Endothelial cell of umbilical vein (primary cell): Measurements from ENCODE around the gene LTBP1. TPM values are rescaled to one million over a fixed set of nuclear protein-coding genes. Genes with fewer than 3 reads are reported as not detected.

ENCODE experiments used
- BruUV-seq: library from RNA; stranded (reverse); fragments of 400-500 nt; replicated peaks from 2 replicates; lab custom pipeline; 2021; lab: Mats Ljungman, UMichigan
- CTCF ChIA-PET: fragments of 300-600, 350-600 bp; sonication (Branson Sonifier 250); formaldehyde crosslinking; loops from one replicate; lab custom pipeline; 2021; ENCODE audit warnings: antibody characterized with exemption, inconsistent platforms; lab: Charles Lee
- POLR2A ChIA-PET: fragments of 300-600, 350-600 bp; sonication (Branson Sonifier 250); formaldehyde crosslinking; loops from one replicate; lab custom pipeline; 2021; ENCODE audit warnings: antibody characterized with exemption, inconsistent platforms; lab: Charles Lee
- DNase-seq: peaks from one replicate; pipeline ENCODE4 v3.0.0-alpha.2; 2011; ENCODE audit warnings: low read depth, low spot score
- FAIRE-seq: peaks from 2 replicates; lab custom pipeline; 2011; peaks lifted over from hg19 to GRCh38; lab: Jason Lieb, UNC
- H2AFZ ChIP-seq: 2 replicates; pipeline ENCODE4 v1.6.0; 2012; ENCODE audit warnings: low read depth, low read length, control low read depth, inconsistent platforms
- H3K27ac ChIP-seq: 2 replicates; pipeline ENCODE4 v1.5.1; 2011; ENCODE audit warnings: low read depth, mild to moderate bottlenecking, control low read depth, low read length, moderate library complexity; ENCODE audit not compliant: insufficient read depth
- H3K27me3 ChIP-seq, 2 experiments: 2 replicates each; pipeline versions ENCODE4 v1.6.0 to v1.6.1; 2011; ENCODE audit warnings: low read length in 2 of 2, mixed read lengths in 1 of 2; ENCODE audit not compliant: control insufficient read depth in 2 of 2, insufficient read depth in 2 of 2
- H3K36me3 ChIP-seq, 2 experiments: 2 replicates in 1 of 2; 3 replicates in 1 of 2; pipeline ENCODE4 v1.5.1; 2011; ENCODE audit warnings: low read length in 2 of 2, mild to moderate bottlenecking in 1 of 2, moderate library complexity in 1 of 2; ENCODE audit not compliant: control insufficient read depth in 2 of 2, insufficient read depth in 2 of 2; ENCODE audit errors: extremely low read depth in 1 of 2
- H3K4me1 ChIP-seq: 3 replicates; pipeline ENCODE4 v1.5.1; 2011; ENCODE audit warnings: mild to moderate bottlenecking, low read length; ENCODE audit not compliant: control insufficient read depth, insufficient read depth; ENCODE audit errors: extremely low read depth
- H3K4me2 ChIP-seq: 2 replicates; pipeline ENCODE4 v1.6.1; 2011; ENCODE audit warnings: low read length, control low read depth, mixed read lengths; ENCODE audit not compliant: insufficient read depth
- H3K4me3 ChIP-seq, 3 experiments: fragments of 200-600 bp in 1 of 3; sonication (generic), shearing (Covaris generic) in 1 of 3; replicated peaks in 1 of 3; 2 replicates each; pipeline ENCODE4 v1.5.1; 2011 to 2016; ENCODE audit warnings: control low read depth in 3 of 3, low read length in 3 of 3, mild to moderate bottlenecking in 2 of 3, inconsistent platforms in 1 of 3, low read depth in 1 of 3, moderate library complexity in 1 of 3; ENCODE audit not compliant: insufficient read depth in 1 of 3
- H3K79me2 ChIP-seq: 2 replicates; pipeline ENCODE4 v1.6.0; 2012; ENCODE audit warnings: low read length, inconsistent platforms; ENCODE audit not compliant: control insufficient read depth, insufficient read depth
- H3K9ac ChIP-seq: replicated peaks from 2 replicates; pipeline ENCODE3; 2011; ENCODE audit warnings: low read length, control low read depth; ENCODE audit not compliant: insufficient read depth; ENCODE audit errors: extremely low read depth
- H3K9me1 ChIP-seq: replicated peaks from 3 replicates; pipeline ENCODE4 v1.6.0; 2011; ENCODE audit warnings: mild to moderate bottlenecking, low read length; ENCODE audit not compliant: control insufficient read depth, insufficient read depth; ENCODE audit errors: extremely low read depth
- H3K9me3 ChIP-seq: replicated peaks from 2 replicates; pipeline ENCODE4 v1.5.1; 2012; ENCODE audit warnings: low read length, inconsistent platforms; ENCODE audit not compliant: control insufficient read depth, insufficient read depth
- H4K20me1 ChIP-seq: replicated peaks from 2 replicates; pipeline ENCODE3; 2011; ENCODE audit warnings: mild to moderate bottlenecking, low read length; ENCODE audit not compliant: control insufficient read depth, insufficient read depth; ENCODE audit errors: extremely low read depth
- EZH2 ChIP-seq: IDR thresholded peaks from 2 replicates; pipeline ENCODE4 v1.6.1; 2012; ENCODE audit warnings: borderline replicate concordance, low read depth, mild to moderate bottlenecking, moderate library complexity, low read length, inconsistent platforms; ENCODE audit not compliant: severe bottlenecking
- FOS ChIP-seq: IDR thresholded peaks from 2 replicates; pipeline ENCODE4 v1.6.1; 2011; ENCODE audit warnings: mild to moderate bottlenecking, low read length, moderate library complexity, borderline replicate concordance; ENCODE audit not compliant: insufficient read depth
- GATA2 ChIP-seq: IDR thresholded peaks from 2 replicates; pipeline ENCODE4 v1.7.0; 2011; ENCODE audit warnings: low read depth, mild to moderate bottlenecking, moderate library complexity, mixed read lengths, low read length; ENCODE audit not compliant: insufficient read length, insufficient read depth
- JUN ChIP-seq: IDR thresholded peaks from 2 replicates; pipeline ENCODE4 v1.6.1; 2011; ENCODE audit warnings: borderline replicate concordance, low read depth; ENCODE audit not compliant: insufficient read length, insufficient read depth
- MYC ChIP-seq: IDR thresholded peaks from one replicate; pipeline ENCODE4 v1.6.1; 2011; ENCODE audit warnings: mild to moderate bottlenecking, low read depth, low read length
- POLR2A ChIP-seq: IDR thresholded peaks from 2 replicates; pipeline ENCODE4 v1.6.1; 2012; ENCODE audit warnings: low read depth, mild to moderate bottlenecking, control low read depth, low read length
- POLR2AphosphoS5 ChIP-seq: IDR thresholded peaks from 2 replicates; pipeline ENCODE4 v1.6.1; 2012; ENCODE audit warnings: low read depth, mild to moderate bottlenecking, control low read depth, low read length, moderate library complexity; ENCODE audit not compliant: insufficient read depth
- dilution Hi-C: fragments of 300-500 bp; cut with MboI; formaldehyde crosslinking; loops from one replicate; pipeline ENCODE4 v1.15.0; 2019; ENCODE audit warnings: low sequenced_read_pairs; ENCODE audit not compliant: extremely low pct_ligation_motif_present
- intact Hi-C: fragments of 100-400 bp; cut with micrococcal nuclease; formaldehyde crosslinking; loops from one replicate; pipeline ENCODE4 v1.10.0; 2022
- polyA plus RNA-seq, 4 experiments: library from polyadenylated mRNA; depleted of rRNA in 3 of 4; stranded (reverse) in 3 of 4; unstranded in 1 of 4; fragments of >200 nt; gene quantifications; 2 replicates each; pipeline versions ENCODE4 v1.2.1 to v1.2.3, GENCODE V29; 2011 to 2012; ENCODE audit warnings: missing spikeins in 1 of 4
- total RNA-seq: library from RNA; stranded (reverse); gene quantifications from 2 replicates; pipeline ENCODE4 v1.2.3, GENCODE V29; 2021
- TF ChIP-seq, protein P1 (sequence below): IDR thresholded peaks from 2 replicates; pipeline ENCODE4 v1.6.1; 2011; ENCODE audit not compliant: insufficient read depth, insufficient read length
- TF ChIP-seq, protein P2 (sequence below), 2 donors: IDR thresholded peaks; 1 replicate in 1 of 2; 2 replicates in 1 of 2; pipeline ENCODE4 v1.5.1; 2011; ENCODE audit warnings: low read length in 2 of 2, mild to moderate bottlenecking in 2 of 2, moderate library complexity in 2 of 2, control low read depth in 1 of 2, inconsistent platforms in 1 of 2, low read depth in 1 of 2; ENCODE audit not compliant: insufficient read depth in 1 of 2; ENCODE audit errors: extremely low read depth in 1 of 2

LTBP1 gene
- total and polyA plus RNA-seq, 2 donors (not counting 3 experiments of a cell fraction or from before 2014, with no cell fraction given), result 57.4 to 68.2 TPM

DNA sequence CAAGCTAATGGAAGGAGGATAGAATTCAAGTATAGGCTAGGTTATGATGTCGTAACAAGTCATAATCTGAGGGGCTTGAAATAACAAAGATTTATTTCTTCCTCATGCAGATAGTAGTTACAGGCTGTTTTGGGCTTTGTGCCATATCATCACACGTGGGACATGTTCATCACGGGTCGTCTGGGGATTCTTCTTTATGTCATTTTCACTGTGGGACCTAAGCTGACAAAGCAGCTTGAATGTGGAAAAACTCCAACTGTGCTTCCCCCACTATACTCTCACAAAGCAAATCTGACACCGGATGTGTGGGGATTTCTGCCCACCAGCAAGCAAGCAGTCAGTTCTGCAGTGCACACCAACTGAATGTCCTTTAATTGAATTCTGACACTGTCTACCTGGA is 124.8 kb downstream of the LTBP1 start:
- H3K4me3 ChIP-seq, result no peak overlapping the region
- BruUV-seq, result no TSS peak
- no peak overlapping the region for H3K4me2 ChIP-seq
- no peaks in the 10 kb centered on the region for H3K79me2 ChIP-seq
- TF ChIP-seq POLR2A (no peak), MYC (no peak), EZH2 (no peak), FOS (no peak), JUN (no peak), GATA2 (no peak), POLR2AphosphoS5 (no peak)
- TF ChIP-seq, protein P1, sequence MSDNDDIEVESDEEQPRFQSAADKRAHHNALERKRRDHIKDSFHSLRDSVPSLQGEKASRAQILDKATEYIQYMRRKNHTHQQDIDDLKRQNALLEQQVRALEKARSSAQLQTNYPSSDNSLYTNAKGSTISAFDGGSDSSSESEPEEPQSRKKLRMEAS, result no peak
- TF ChIP-seq, protein P2, sequence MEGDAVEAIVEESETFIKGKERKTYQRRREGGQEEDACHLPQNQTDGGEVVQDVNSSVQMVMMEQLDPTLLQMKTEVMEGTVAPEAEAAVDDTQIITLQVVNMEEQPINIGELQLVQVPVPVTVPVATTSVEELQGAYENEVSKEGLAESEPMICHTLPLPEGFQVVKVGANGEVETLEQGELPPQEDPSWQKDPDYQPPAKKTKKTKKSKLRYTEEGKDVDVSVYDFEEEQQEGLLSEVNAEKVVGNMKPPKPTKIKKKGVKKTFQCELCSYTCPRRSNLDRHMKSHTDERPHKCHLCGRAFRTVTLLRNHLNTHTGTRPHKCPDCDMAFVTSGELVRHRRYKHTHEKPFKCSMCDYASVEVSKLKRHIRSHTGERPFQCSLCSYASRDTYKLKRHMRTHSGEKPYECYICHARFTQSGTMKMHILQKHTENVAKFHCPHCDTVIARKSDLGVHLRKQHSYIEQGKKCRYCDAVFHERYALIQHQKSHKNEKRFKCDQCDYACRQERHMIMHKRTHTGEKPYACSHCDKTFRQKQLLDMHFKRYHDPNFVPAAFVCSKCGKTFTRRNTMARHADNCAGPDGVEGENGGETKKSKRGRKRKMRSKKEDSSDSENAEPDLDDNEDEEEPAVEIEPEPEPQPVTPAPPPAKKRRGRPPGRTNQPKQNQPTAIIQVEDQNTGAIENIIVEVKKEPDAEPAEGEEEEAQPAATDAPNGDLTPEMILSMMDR (IDR thresholded peaks at IDR 0.05; ENCODE audit: extremely low read depth in 1 of 2, insufficient read depth in 1 of 2, low read depth in 1 of 2, low read length in 2 of 2), result no peak
- ChIA-PET CTCF (interaction anchor here (1.9 kb wide), 1 partner anchor 15 kb away, joined by 5 read pairs; no protein-coding TSS in a partner anchor), POLR2A (interaction anchor here (0.6 kb wide), 1 partner anchor 49 kb away, joined by 4 read pairs; no protein-coding TSS in a partner anchor)
- H4K20me1 ChIP-seq, result no peaks in the 10 kb centered on the region
- no peak overlapping the region for H3K9ac ChIP-seq
- H3K27me3 ChIP-seq, result no peaks in the 10 kb centered on the region
- dilution Hi-C loops (no loop called here), intact Hi-C loops (loop anchor here (2.0 to 5.0 kb wide), 2 partner anchors 124 to 271 kb away; partner anchors contain the start of gene LTBP1)
- peaks cover 56% of the 10 kb centered on the region for H3K4me1 ChIP-seq
- H3K9me3 ChIP-seq, result no peaks in the 10 kb centered on the region
- no peak for FAIRE-seq
- no peaks in the 10 kb centered on the region for H3K9me1 ChIP-seq
- no peaks in the 10 kb centered on the region for H3K36me3 ChIP-seq
- H2AFZ ChIP-seq, result no peak overlapping the region
- DNase-seq, result no peak
- H3K27ac ChIP-seq, result no peak overlapping the region
